Stimulated activated naive CD4-positive, alpha-beta T cell (primary cell): ENCODE data around the gene IL18R1.

Source experiments
- DNase-seq, 6 experiments: peaks; one replicate each; lab custom pipeline; 2025; lab: John Stamatoyannopoulos, UW

The IL18R1 gene

GRCh38 chr2:102345329-102345920 is 10.2 kb upstream of the IL18R1 start:
- no peak for DNase-seq

DNA sequence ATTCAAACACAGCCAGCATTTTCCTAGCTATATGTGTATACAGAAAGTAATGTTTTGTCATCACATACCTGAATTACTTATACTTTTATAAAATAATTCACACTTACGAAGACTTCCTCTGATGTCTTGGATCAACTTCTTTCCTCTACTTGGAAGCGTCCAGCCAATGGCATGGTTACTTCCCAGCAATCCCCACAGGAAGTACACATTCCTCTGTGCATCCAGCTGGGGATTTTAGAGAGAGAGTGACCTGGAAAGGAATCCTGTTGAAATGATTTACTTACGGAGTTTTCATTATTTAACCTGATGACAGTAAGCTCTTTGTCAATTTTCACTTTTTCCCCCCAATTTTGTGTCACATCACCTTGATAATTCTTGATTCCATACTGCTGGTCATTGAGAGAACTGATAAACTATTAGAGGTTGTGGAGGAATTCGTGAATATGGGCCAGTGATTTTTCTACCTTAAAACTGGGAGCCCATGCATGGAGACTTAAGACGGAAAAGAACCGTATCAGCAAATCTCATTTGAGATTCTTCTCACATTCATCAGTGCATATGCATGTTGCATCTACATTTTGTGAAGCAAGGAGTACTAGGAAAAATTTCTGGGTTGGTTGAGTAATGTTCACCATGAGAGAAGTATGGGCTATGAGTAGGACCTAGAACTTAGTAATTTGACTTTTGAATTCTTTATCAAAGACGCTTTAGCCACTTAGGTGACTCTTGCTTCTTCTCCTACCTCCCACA is 9.0 kb upstream of the IL18R1 start:
- no peak for DNase-seq

GRCh38 chr2:102350137-102350793 is 5.3 kb upstream of the IL18R1 start:
- no peak for DNase-seq

DNA sequence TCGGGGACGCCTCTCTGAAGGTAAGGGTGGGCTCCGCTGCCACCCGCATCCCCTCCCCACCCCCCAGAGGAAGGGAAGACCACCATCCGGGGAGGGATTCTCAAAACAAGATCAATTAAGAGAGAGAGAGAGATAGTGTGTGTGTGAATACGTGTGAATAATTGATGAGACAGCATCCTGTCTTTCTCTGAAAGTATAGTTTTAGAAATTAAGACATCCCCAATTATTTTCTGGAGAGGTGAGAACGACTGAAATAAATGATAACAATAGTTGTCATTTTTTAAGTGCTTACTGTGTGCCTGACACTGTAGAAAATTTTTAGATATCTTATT is 751 bp downstream of the IL18R1 start:
- DNase-seq: no peak

- DNase-seq: no peak
These were observed 1.1 kb downstream of the IL18R1 start for GRCh38 chr2:102356741-102357140.

GRCh38 chr2:102357937-102358336 is 2.3 kb downstream of the IL18R1 start:
- DNase-seq: no peak

GRCh38 chr2:102358496-102358895 is 2.9 kb downstream of the IL18R1 start:
- no peak for DNase-seq

GRCh38 chr2:102359527-102359926 is 3.9 kb downstream of the IL18R1 start:
- no peak for DNase-seq

GRCh38 chr2:102361632-102362241 is 6.1 kb downstream of the IL18R1 start:
- DNase-seq: no peak

GRCh38 chr2:102365763-102366162 is 10.2 kb downstream of the IL18R1 start:
- DNase-seq: no peak

GRCh38 chr2:102366406-102367112 is 11.0 kb downstream of the IL18R1 start:
- peak in 3 of 6 experiments; percentile 9 to 39 (median 37) for DNase-seq

GRCh38 chr2:102367331-102367971 is 11.9 kb downstream of the IL18R1 start:
- peak in 3 of 6 experiments; percentile 74 to 80 (median 78) for DNase-seq

- DNase-seq: no peak
These were observed 13.0 kb downstream of the IL18R1 start for GRCh38 chr2:102368461-102369109.

- DNase-seq: no peak
These were observed 14.3 kb downstream of the IL18R1 start for GRCh38 chr2:102369866-102370265.

- no peak for DNase-seq
These were observed 20.5 kb downstream of the IL18R1 start for GRCh38 chr2:102376052-102376591.

GRCh38 chr2:102383722-102384121 is 28.1 kb downstream of the IL18R1 start:
- DNase-seq: no peak

GRCh38 chr2:102385522-102385921 is 29.9 kb downstream of the IL18R1 start:
- no peak for DNase-seq

- no peak for DNase-seq
These were observed 30.4 kb downstream of the IL18R1 start for GRCh38 chr2:102386004-102386403.

DNA sequence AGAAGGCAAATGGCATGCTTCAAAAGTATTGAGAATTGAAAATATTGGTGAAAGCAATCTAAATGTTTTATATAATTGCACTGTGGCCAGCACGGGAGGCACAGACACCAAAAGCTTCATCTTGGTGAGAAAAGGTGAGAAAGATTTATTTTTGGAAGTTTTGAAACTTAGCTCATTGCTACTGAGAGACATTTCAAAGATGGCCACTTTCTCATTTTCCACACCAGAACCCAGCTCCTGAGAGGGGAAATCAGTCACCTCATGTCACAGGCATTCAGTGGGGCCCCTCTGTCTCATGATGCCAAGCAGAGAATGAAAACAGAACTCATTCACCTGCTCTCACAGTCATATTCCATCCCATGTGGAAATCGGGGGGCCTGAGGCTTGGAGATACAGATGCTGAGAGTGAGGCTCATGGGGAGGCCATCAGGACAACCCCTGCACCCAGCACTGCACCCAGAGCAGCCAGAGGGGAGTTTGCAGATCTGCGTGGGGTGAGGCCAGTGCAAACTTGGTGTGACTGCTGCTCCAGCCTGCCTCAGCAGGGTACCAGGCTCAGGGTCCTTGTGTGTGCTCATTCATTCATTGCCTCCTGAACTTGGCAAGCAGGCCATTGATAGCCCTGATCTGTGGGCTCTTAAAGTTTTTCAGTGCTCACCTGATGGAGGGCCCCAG is 31.4 kb downstream of the IL18R1 start:
- no peak for DNase-seq
